PC-3 (cell line): ENCODE data around the gene ARID5B. TPM values are rescaled to one million over a fixed set of nuclear protein-coding genes. Genes with fewer than 3 reads are reported as not detected.

ENCODE experiments used
- ATAC-seq: fragments of 200-7000 bp; cut with Tn5 transposase; 2 replicates; pipeline ENCODE4 v1.9.1; 2020; ENCODE audit warnings: mild to moderate bottlenecking, moderate library complexity
- BruUV-seq: library from RNA; stranded (reverse); fragments of 400-500 nt; replicated peaks from 2 replicates; lab custom pipeline; 2021; lab: Mats Ljungman, UMichigan
- CTCF ChIA-PET: fragments of 300-600 bp; sonication (Branson Sonifier 250); formaldehyde crosslinking; loops from one replicate; lab custom pipeline; 2022; ENCODE audit warnings: antibody characterized with exemption; lab: Charles Lee
- POLR2A ChIA-PET: fragments of 300-600 bp; sonication (Branson Sonifier 250); formaldehyde crosslinking; loops from one replicate; lab custom pipeline; 2022; ENCODE audit warnings: antibody characterized with exemption; ENCODE audit not compliant: unreplicated experiment; lab: Charles Lee
- DNase-seq: peaks from one replicate; pipeline ENCODE4 v3.0.0-alpha.2; 2015
- H2AFZ ChIP-seq: fragments of 300-600 bp; sonication (generic); 2 replicates; pipeline ENCODE4 v1.6.0; 2016; ENCODE audit warnings: antibody characterized with exemption, low read length
- H3F3A ChIP-seq: fragments of 300-600 bp; sonication (generic); one replicate; pipeline ENCODE4 v1.6.0; 2017; ENCODE audit warnings: antibody characterized with exemption, low read length, control low read depth, mild to moderate bottlenecking; ENCODE audit not compliant: unreplicated experiment
- H3K27ac ChIP-seq: fragments of 300-600 bp; sonication (generic); 2 replicates; pipeline ENCODE4 v1.5.1; 2016; ENCODE audit warnings: mild to moderate bottlenecking, low read length
- H3K27me3 ChIP-seq: fragments of 300-600 bp; sonication (generic); 2 replicates; pipeline ENCODE4 v1.6.1; 2016; ENCODE audit warnings: low read length, mixed read lengths
- H3K36me3 ChIP-seq: fragments of 300-600 bp; sonication (generic); 2 replicates; pipeline ENCODE4 v1.6.1; 2016; ENCODE audit warnings: low read depth, mixed run types, low read length, mixed read lengths
- H3K4me1 ChIP-seq: fragments of 300-600 bp; sonication (generic); 2 replicates; pipeline ENCODE4 v1.5.1; 2016; ENCODE audit warnings: low read length; ENCODE audit not compliant: insufficient read depth
- H3K4me2 ChIP-seq: fragments of 300-600 bp; sonication (generic); 2 replicates; pipeline ENCODE4 v1.6.0; 2016; ENCODE audit warnings: low read length
- H3K4me3 ChIP-seq: fragments of 300-600 bp; sonication (generic); 2 replicates; pipeline ENCODE4 v1.5.1; 2016; ENCODE audit warnings: mild to moderate bottlenecking, low read length, mixed read lengths
- H3K79me2 ChIP-seq: fragments of 300-600 bp; sonication (generic); 2 replicates; pipeline ENCODE4 v1.6.1; 2017; ENCODE audit warnings: low read length, mixed read lengths
- H3K9ac ChIP-seq: fragments of 300-600 bp; sonication (generic); 2 replicates; pipeline ENCODE4 v1.6.0; 2016; ENCODE audit warnings: mild to moderate bottlenecking, low read length
- H3K9me2 ChIP-seq: fragments of 300-600 bp; sonication (generic); replicated peaks from 2 replicates; pipeline ENCODE4 v1.6.1; 2016; ENCODE audit warnings: mixed run types, low read length, mixed read lengths
- H3K9me3 ChIP-seq: fragments of 300-600 bp; sonication (generic); 2 replicates; pipeline ENCODE4 v1.6.1; 2016; ENCODE audit warnings: low read length, mixed read lengths
- H4K20me1 ChIP-seq: fragments of 300-600 bp; sonication (generic); 2 replicates; pipeline ENCODE4 v1.6.1; 2016; ENCODE audit warnings: low read length, mixed read lengths
- EZH2 ChIP-seq: fragments of 300-600 bp; sonication (generic); IDR thresholded peaks from one replicate; pipeline ENCODE4 v1.6.1; 2017; ENCODE audit warnings: antibody characterized with exemption, mild to moderate bottlenecking, low read length; ENCODE audit not compliant: unreplicated experiment
- EZH2phosphoT487 ChIP-seq: fragments of 300-600 bp; sonication (generic); IDR thresholded peaks from 2 replicates; pipeline ENCODE4 v1.6.1; 2018; ENCODE audit warnings: mild to moderate bottlenecking, antibody characterized with exemption, low read length, borderline replicate concordance
- intact Hi-C: fragments of 100-400 bp; cut with micrococcal nuclease; formaldehyde crosslinking; loops from 2 replicates; pipeline ENCODE4 v1.9.0; 2023
- total RNA-seq: library from RNA; depleted of rRNA; stranded (reverse); fragments of >200 nt; gene quantifications from 2 replicates; pipeline ENCODE4 v1.2.3, GENCODE V29; 2014
- TF ChIP-seq, protein P1 (sequence below): fragments of 300-600 bp; sonication (generic); conservative IDR thresholded peaks from 2 replicates; pipeline ENCODE4 v1.5.1; 2017; ENCODE audit warnings: antibody characterized with exemption, low read depth, mild to moderate bottlenecking, low read length

The ARID5B gene
- total RNA-seq, 1 experiment from 2014 or later = 26.4 TPM

DNA sequence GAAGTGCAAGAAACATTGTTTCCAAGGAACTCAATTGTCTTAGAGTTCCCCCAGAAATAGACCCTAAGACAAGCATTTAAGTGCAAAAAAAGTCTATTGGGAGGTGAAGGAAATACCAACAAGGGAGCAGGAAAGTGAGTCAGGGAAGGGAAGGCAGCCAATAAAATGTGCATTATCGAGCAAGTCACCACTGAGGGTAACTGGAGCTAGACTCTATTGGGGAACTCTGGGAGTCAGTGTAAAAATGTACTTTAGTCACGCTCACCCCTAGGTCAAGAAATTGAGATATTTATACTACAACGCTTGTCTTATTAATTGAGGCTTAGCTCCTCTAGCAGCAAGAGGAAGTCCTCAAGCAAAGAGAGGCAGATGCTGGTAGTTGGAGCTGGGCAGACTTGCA lies 229.4 kb downstream of the ARID5B start:
- no peaks in the 10 kb centered on the region for H3K79me2 ChIP-seq
- H3K9me3 ChIP-seq = 0 out of 2 replicates have a peak, but pooled peaks cover 3% of the 10 kb centered on the region
- H3K4me1 ChIP-seq = peaks cover 34% of the 10 kb centered on the region
- peaks cover 4% of the 10 kb centered on the region for H3F3A ChIP-seq
- ChIA-PET POLR2A (no interaction called here), CTCF (interaction anchor here (0.6 to 0.9 kb wide), 4 partner anchors 11 to 1151 kb away, joined by 3 to 8 read pairs (median 4); no protein-coding TSS in a partner anchor)
- H3K9ac ChIP-seq = no peak overlapping the region
- 0 out of 2 replicates have a peak overlapping the region, but pooled peaks have one; percentile 0 for H2AFZ ChIP-seq
- no TSS peak for BruUV-seq
- H3K36me3 ChIP-seq = peaks cover 3% of the 10 kb centered on the region; the same call in 1 of the 2 replicates
- H3K27me3 ChIP-seq = no peaks in the 10 kb centered on the region
- peak; percentile 100 for DNase-seq
- H4K20me1 ChIP-seq = no peaks in the 10 kb centered on the region
- H3K4me3 ChIP-seq = no peak overlapping the region
- intact Hi-C loops = loop anchor here (1.0 kb wide), 1 partner anchor 9 kb away; no protein-coding TSS in a partner anchor
- H3K27ac ChIP-seq = peak overlapping the region; percentile 47
- H3K4me2 ChIP-seq = peak overlapping the region; percentile 9
- H3K9me2 ChIP-seq = no peaks in the 10 kb centered on the region
- TF ChIP-seq EZH2phosphoT487 = no peak
- TF ChIP-seq EZH2 = no peak
- TF ChIP-seq, protein P1, sequence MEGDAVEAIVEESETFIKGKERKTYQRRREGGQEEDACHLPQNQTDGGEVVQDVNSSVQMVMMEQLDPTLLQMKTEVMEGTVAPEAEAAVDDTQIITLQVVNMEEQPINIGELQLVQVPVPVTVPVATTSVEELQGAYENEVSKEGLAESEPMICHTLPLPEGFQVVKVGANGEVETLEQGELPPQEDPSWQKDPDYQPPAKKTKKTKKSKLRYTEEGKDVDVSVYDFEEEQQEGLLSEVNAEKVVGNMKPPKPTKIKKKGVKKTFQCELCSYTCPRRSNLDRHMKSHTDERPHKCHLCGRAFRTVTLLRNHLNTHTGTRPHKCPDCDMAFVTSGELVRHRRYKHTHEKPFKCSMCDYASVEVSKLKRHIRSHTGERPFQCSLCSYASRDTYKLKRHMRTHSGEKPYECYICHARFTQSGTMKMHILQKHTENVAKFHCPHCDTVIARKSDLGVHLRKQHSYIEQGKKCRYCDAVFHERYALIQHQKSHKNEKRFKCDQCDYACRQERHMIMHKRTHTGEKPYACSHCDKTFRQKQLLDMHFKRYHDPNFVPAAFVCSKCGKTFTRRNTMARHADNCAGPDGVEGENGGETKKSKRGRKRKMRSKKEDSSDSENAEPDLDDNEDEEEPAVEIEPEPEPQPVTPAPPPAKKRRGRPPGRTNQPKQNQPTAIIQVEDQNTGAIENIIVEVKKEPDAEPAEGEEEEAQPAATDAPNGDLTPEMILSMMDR = no peak
- ATAC-seq = peak; percentile 90

DNA sequence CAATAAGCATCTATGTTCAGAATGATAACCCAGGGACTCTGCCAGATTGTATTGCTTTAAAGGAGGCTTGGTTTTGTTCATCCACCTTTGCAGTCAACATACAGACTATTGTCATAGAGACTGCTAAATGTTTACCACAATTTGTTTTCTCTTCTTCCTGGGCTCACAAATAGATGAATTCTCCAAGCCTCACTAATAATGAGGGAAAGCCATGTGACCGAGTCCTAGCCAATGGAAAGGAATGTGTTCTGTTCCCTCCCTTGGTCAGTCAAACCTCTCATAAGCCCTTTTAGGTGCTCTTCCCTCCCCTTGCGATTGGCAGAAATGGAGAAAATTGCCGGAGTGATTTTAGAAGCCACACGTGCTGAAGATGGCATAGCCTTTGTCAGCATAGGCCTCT lies 230.2 kb downstream of the ARID5B start:
- Histone ChIP-seq H3K9ac (no peak overlapping the region), H3K27me3 (no peaks in the 10 kb centered on the region), H3K4me2 (peak overlapping the region; percentile 9), H3K36me3 (peaks cover 3% of the 10 kb centered on the region; the same call in 1 of the 2 replicates), H4K20me1 (no peaks in the 10 kb centered on the region), H3K9me3 (0 out of 2 replicates have a peak, but pooled peaks cover 3% of the 10 kb centered on the region), H3K4me3 (no peak overlapping the region), H3K79me2 (no peaks in the 10 kb centered on the region), H2AFZ (no peak overlapping the region), H3K9me2 (no peaks in the 10 kb centered on the region), H3F3A (peaks cover 7% of the 10 kb centered on the region), H3K4me1 (peaks cover 41% of the 10 kb centered on the region), H3K27ac (peak overlapping the region; percentile 47)
- BruUV-seq = no TSS peak
- ChIA-PET CTCF (interaction anchor here (0.6 kb wide), 1 partner anchor 295 kb away, joined by 8 read pairs; no protein-coding TSS in a partner anchor), POLR2A (no interaction called here)
- intact Hi-C loops = no loop called here
- TF ChIP-seq EZH2 = no peak
- no peak for TF ChIP-seq EZH2phosphoT487
- TF ChIP-seq, protein P1 = no peak
- no peak for DNase-seq
- no peak for ATAC-seq

GRCh38 chr10:62133618-62134017 lies 232.1 kb downstream of the ARID5B start:
- Histone ChIP-seq H4K20me1 (no peaks in the 10 kb centered on the region), H3K4me2 (no peak overlapping the region), H3K27me3 (no peaks in the 10 kb centered on the region), H3K79me2 (no peaks in the 10 kb centered on the region), H3K9ac (no peak overlapping the region), H3K27ac (no peak overlapping the region), H3K4me1 (peaks cover 50% of the 10 kb centered on the region), H3K4me3 (no peak overlapping the region), H3F3A (peaks cover 16% of the 10 kb centered on the region), H2AFZ (no peak overlapping the region), H3K9me2 (no peaks in the 10 kb centered on the region), H3K36me3 (peaks cover 6% of the 10 kb centered on the region; the same call in 1 of the 2 replicates), H3K9me3 (0 out of 2 replicates have a peak, but pooled peaks cover 3% of the 10 kb centered on the region)
- CTCF ChIA-PET = no interaction called here
- TF ChIP-seq EZH2 (no peak), EZH2phosphoT487 (no peak)
- TF ChIP-seq, protein P1 = no peak
- DNase-seq (no peak), ATAC-seq (no peak)
- intact Hi-C loops = no loop called here
- POLR2A ChIA-PET = no interaction called here
- no TSS peak for BruUV-seq
